Liver (tissue), 2 donors: ENCODE results near the gene SMOC2.

Experiments used
- CTCF ChIP-seq: fragments of 150-350 bp; IDR thresholded peaks from 2 replicates; pipeline ENCODE4 v1.5.1; 2017; ENCODE audit warnings: improper control_type of control experiment, low read depth, low read length; ENCODE audit not compliant: missing input control
- MAX ChIP-seq: IDR thresholded peaks from 2 replicates; pipeline ENCODE4 v1.6.1; 2016; ENCODE audit warnings: antibody characterized with exemption
- donor health status: healthy.

- TF ChIP-seq CTCF (no peak), MAX (no peak)
Measured at GRCh38 chr6:168675375-168675774, 234.4 kb downstream of the SMOC2 start.
